ENCODE measurements around the gene DPYSL4. TPM values are rescaled to one million over a fixed set of nuclear protein-coding genes. Genes with fewer than 3 reads are reported as not detected.

DPYSL4 gene
- total RNA-seq, 1 donor from 2014 or later, result 33.8 TPM

Other genes starting within 250 kb of the DPYSL4 start
- 29.2 and 31.6 TPM in 2 replicates for gene BNIP3, start 205.0 kb upstream of the DPYSL4 start, total RNA-seq
- 0.64 and 0.65 TPM in 2 replicates for gene JAKMIP3, start 121.0 kb upstream of the DPYSL4 start, total RNA-seq
- gene STK32C, start 121.0 kb downstream of the DPYSL4 start, total RNA-seq, result 15.7 and 17.3 TPM in 2 replicates
- 17.9 and 18.9 TPM in 2 replicates for gene LRRC27, start 145.2 kb downstream of the DPYSL4 start, total RNA-seq
- gene PWWP2B, start 210.3 kb downstream of the DPYSL4 start, total RNA-seq, result 12.9 and 14.6 TPM in 2 replicates

Data from osteocyte (in vitro differentiated cells).